MCF 10A (cell line): ENCODE results near the gene RAB3D. TPM values are rescaled to one million over a fixed set of nuclear protein-coding genes. Genes with fewer than 3 reads are reported as not detected.
"Not testable (repeated sequence)": the region's sequence is repeated elsewhere in the genome, so short reads cannot be mapped to it uniquely, and the experiment has no call there.

Experiments used
- BruUV-seq: library from RNA; stranded (reverse); fragments of 400-500 nt; replicated peaks from 2 replicates; lab custom pipeline; 2021; lab: Mats Ljungman, UMichigan
- CTCF ChIA-PET: fragments of 300-600 bp; sonication (Branson Sonifier 250); formaldehyde crosslinking; extraction: SDS; loops from one replicate; lab custom pipeline; 2021; ENCODE audit warnings: antibody characterized with exemption, inconsistent platforms; lab: Yijun Ruan, JAX
- POLR2A ChIA-PET: fragments of 300-600, 350-650 bp; sonication (Branson Sonifier 250); formaldehyde crosslinking; extraction: SDS; loops from one replicate; lab custom pipeline; 2020; ENCODE audit warnings: antibody characterized with exemption, inconsistent platforms; lab: Yijun Ruan, JAX
- DNase-seq: peaks from one replicate; pipeline ENCODE4 v3.0.0-alpha.2; 2018; ENCODE audit not compliant: unreplicated experiment
- H3K27ac Mint-ChIP-seq: one replicate; pipeline ENCODE4 v1.8.0; 2022; ENCODE audit warnings: mild to moderate bottlenecking, low read depth, mixed read lengths; ENCODE audit not compliant: unreplicated experiment
- H3K27me3 Mint-ChIP-seq: one replicate; pipeline ENCODE4 v1.8.0; 2022; ENCODE audit warnings: mixed read lengths; ENCODE audit not compliant: insufficient read depth, unreplicated experiment
- H3K36me3 Mint-ChIP-seq: one replicate; pipeline ENCODE4 v1.8.0; 2022; ENCODE audit warnings: mild to moderate bottlenecking, moderate library complexity, mixed read lengths; ENCODE audit not compliant: insufficient read depth, unreplicated experiment
- H3K4me1 Mint-ChIP-seq: one replicate; pipeline ENCODE4 v1.8.0; 2022; ENCODE audit warnings: mixed read lengths; ENCODE audit not compliant: insufficient read depth, unreplicated experiment
- H3K4me3 Mint-ChIP-seq: one replicate; pipeline ENCODE4 v1.8.0; 2022; ENCODE audit warnings: mild to moderate bottlenecking, moderate library complexity, mixed read lengths; ENCODE audit not compliant: unreplicated experiment
- H3K9me3 Mint-ChIP-seq: one replicate; pipeline ENCODE4 v1.8.0; 2022; ENCODE audit warnings: mixed read lengths; ENCODE audit not compliant: unreplicated experiment
- intact Hi-C: fragments of 100-400 bp; cut with micrococcal nuclease; formaldehyde crosslinking; loops from 2 replicates; pipeline ENCODE4 v1.14.1; 2022
- total RNA-seq: library from RNA; stranded (reverse); gene quantifications from 2 replicates; pipeline ENCODE4 v1.2.3, GENCODE V29; 2022
- TF ChIP-seq, protein P1 (sequence below): fragments of 200-600 bp; IDR thresholded peaks from one replicate; pipeline ENCODE4 v1.8.0; 2022; ENCODE audit warnings: antibody characterized with exemption, mild to moderate bottlenecking; ENCODE audit not compliant: unreplicated experiment

The RAB3D gene
- total RNA-seq, 1 experiment from 2014 or later, result 46.5 TPM

DNA sequence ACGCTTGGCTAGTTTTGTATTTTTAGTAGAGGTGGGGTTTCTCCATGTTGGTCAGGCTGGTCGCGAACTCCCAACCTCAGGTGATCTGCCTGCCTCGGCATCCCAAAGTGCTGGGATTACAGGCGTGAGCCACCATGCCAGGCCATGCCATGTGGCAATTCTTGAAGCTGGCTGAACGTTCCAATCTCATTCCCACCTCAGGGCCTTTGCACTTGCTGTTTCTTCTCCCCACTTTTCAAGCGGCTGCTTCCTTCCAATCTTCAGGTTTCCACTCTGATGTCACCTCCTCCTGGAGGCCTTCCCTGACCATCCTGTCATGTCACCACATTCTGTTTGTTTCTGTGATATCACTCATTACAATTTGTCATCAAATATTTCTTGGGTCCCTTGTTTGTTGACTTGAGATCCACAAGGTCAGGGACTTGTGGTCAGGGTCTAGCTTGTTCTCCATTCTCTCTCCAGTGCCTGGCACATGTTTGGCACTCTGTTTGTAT, 40.4 kb upstream of the RAB3D start:
- Mint-ChIP-seq H3K4me1 (peaks cover 35% of the 10 kb centered on the region), H3K4me3 (peak overlapping the region; percentile 76), H3K27me3 (no peaks in the 10 kb centered on the region), H3K9me3 (no peaks in the 10 kb centered on the region), H3K36me3 (no peaks in the 10 kb centered on the region), H3K27ac (no peak overlapping the region)
- TSS peak; percentile 67 for BruUV-seq
- TF ChIP-seq, protein P1, sequence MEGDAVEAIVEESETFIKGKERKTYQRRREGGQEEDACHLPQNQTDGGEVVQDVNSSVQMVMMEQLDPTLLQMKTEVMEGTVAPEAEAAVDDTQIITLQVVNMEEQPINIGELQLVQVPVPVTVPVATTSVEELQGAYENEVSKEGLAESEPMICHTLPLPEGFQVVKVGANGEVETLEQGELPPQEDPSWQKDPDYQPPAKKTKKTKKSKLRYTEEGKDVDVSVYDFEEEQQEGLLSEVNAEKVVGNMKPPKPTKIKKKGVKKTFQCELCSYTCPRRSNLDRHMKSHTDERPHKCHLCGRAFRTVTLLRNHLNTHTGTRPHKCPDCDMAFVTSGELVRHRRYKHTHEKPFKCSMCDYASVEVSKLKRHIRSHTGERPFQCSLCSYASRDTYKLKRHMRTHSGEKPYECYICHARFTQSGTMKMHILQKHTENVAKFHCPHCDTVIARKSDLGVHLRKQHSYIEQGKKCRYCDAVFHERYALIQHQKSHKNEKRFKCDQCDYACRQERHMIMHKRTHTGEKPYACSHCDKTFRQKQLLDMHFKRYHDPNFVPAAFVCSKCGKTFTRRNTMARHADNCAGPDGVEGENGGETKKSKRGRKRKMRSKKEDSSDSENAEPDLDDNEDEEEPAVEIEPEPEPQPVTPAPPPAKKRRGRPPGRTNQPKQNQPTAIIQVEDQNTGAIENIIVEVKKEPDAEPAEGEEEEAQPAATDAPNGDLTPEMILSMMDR, result no peak
- CTCF ChIA-PET, result interaction anchor here (0.7 to 2.0 kb wide), 8 partner anchors 21 to 209 kb away, joined by 3 to 9 read pairs (median 4); no protein-coding TSS in a partner anchor
- POLR2A ChIA-PET, result interaction anchor here (2.0 kb wide), 1 partner anchor 33 kb away, joined by 6 read pairs; the partner anchor contains the start of genes CCDC159 and TMEM205
- intact Hi-C loops, result loop anchor here (2.0 kb wide), 3 partner anchors 55 to 207 kb away; partner anchors contain the start of genes ODAD3 and PRKCSH
- DNase-seq, result no peak

DNA sequence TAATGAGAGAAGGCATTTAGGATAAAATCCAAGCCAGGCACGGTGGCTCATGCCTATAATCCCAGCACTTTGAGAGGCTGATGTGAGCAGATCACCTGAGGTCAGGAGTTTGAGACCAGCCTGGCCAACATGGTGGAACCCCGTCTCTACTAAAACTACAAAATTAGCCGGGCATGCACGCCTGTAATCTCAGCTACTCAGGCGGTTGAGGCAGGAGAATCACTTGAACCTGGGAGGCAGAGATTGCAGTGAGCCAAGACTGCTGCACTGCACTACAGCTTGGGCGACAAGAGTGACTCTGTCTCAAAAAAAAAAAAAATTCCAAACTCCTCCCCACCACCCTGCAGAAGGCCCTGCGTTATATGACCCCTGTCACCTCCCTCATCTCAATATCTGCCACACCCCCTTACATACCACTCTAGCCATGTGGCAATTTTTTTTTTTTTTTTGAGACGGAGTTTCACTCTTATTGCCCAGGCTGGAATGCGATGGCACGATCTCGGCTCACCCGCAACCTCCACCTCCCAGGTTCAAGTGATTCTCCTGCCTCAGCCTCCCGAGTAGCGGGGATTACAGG, 39.9 kb upstream of the RAB3D start:
- intact Hi-C loops, DNase-seq, H3K4me3 Mint-ChIP-seq, H3K36me3 Mint-ChIP-seq, H3K27me3 Mint-ChIP-seq, H3K27ac Mint-ChIP-seq, BruUV-seq, H3K9me3 Mint-ChIP-seq: not testable (repeated sequence)
- POLR2A ChIA-PET, result interaction anchor here (1.1 kb wide), 1 partner anchor 55 kb away, joined by 3 read pairs; no protein-coding TSS in a partner anchor
- peaks cover 35% of the 10 kb centered on the region for H3K4me1 Mint-ChIP-seq
- CTCF ChIA-PET, result interaction anchor here (0.6 to 1.2 kb wide), 6 partner anchors 20 to 204 kb away, joined by 3 to 4 read pairs (median 3); no protein-coding TSS in a partner anchor

- CTCF ChIA-PET, result interaction anchor here (0.5 to 1.8 kb wide), 7 partner anchors 10 to 216 kb away, joined by 3 to 6 read pairs (median 3); partner anchors contain the start of gene RAB3D
- intact Hi-C loops, result no loop called here
- H3K27ac Mint-ChIP-seq, result no peak overlapping the region
- DNase-seq, result peak; percentile 88
- POLR2A ChIA-PET, result interaction anchor here (1.1 to 5.6 kb wide), 3 partner anchors 33 to 1344 kb away, joined by 3 to 88 read pairs (median 4); partner anchors contain the start of genes CCDC159 and TMEM205
- H3K36me3 Mint-ChIP-seq, result no peaks in the 10 kb centered on the region
- no TSS peak for BruUV-seq
- TF ChIP-seq, protein P1, result peak; percentile 12
- peaks cover 35% of the 10 kb centered on the region for H3K4me1 Mint-ChIP-seq
- H3K4me3 Mint-ChIP-seq, result peak overlapping the region; percentile 43
- H3K9me3 Mint-ChIP-seq, result no peaks in the 10 kb centered on the region
- no peaks in the 10 kb centered on the region for H3K27me3 Mint-ChIP-seq
Observed at GRCh38 chr19:11378319-11379189, 39.1 kb upstream of the RAB3D start.

DNA sequence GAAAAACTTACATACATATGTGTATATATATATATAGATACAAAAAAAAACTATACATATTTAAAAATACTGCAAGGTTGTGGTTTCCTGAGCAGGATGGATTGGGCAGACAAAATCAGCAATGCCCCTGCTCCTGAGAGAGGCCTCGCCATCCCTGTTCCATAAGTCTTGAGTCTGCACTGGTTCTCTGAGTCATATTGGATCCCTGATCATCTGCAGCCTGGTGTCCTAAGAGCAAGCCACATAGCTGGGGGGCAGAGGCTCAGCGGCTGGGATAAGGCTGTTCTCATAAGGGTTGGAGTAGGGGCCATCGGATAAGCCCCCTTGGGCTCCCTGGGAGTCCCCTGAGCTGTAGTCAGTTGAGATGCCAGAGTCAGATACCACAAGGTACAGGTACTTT, 38.3 kb upstream of the RAB3D start:
- no TSS peak for BruUV-seq
- intact Hi-C loops, result no loop called here
- TF ChIP-seq, protein P1, result no peak
- H3K36me3 Mint-ChIP-seq, result no peaks in the 10 kb centered on the region
- POLR2A ChIA-PET, result interaction anchor here (0.6 to 5.6 kb wide), 12 partner anchors 9 to 1344 kb away, joined by 3 to 88 read pairs (median 3); partner anchors contain the start of genes CCDC159, ELOF1, ODAD3 and PRKCSH
- CTCF ChIA-PET, result interaction anchor here (0.5 to 1.8 kb wide), 11 partner anchors 11 to 225 kb away, joined by 3 to 6 read pairs (median 3); partner anchors contain the start of gene RAB3D
- peak overlapping the region; percentile 69 for H3K27ac Mint-ChIP-seq
- no peaks in the 10 kb centered on the region for H3K27me3 Mint-ChIP-seq
- peak; percentile 44 for DNase-seq
- peaks cover 35% of the 10 kb centered on the region for H3K4me1 Mint-ChIP-seq
- peak overlapping the region; percentile 58 for H3K4me3 Mint-ChIP-seq
- H3K9me3 Mint-ChIP-seq, result no peaks in the 10 kb centered on the region
